IMR-90 (cell line): Measurements from ENCODE around the gene PES1. TPM values are rescaled to one million over a fixed set of nuclear protein-coding genes. Genes with fewer than 3 reads are reported as not detected.

ENCODE experiments used
- ATAC-seq: fragments of 200-7000 bp; cut with Tn5 transposase; 2 replicates; pipeline ENCODE4 v1.9.1; 2020; ENCODE audit warnings: low read depth, mild to moderate bottlenecking, moderate library complexity
- BruUV-seq: library from RNA; stranded (reverse); fragments of 400-500 nt; replicated peaks from 2 replicates; lab custom pipeline; 2021; lab: Mats Ljungman, UMichigan
- CTCF ChIA-PET: fragments of 300-600 bp; formaldehyde crosslinking; extraction: SDS; loops from one replicate; lab custom pipeline; 2021; ENCODE audit warnings: antibody characterized with exemption; lab: Yijun Ruan, JAX
- POLR2A ChIA-PET: fragments of 300-600 bp; sonication (Branson Sonifier 250); formaldehyde crosslinking; loops from one replicate; lab custom pipeline; 2022; ENCODE audit warnings: antibody characterized with exemption; ENCODE audit not compliant: unreplicated experiment; lab: Charles Lee
- DNase-seq: peaks from one replicate; pipeline ENCODE4 v3.0.0; 2013
- H2AFZ ChIP-seq: replicated peaks from 2 replicates; pipeline ENCODE3; 2013; ENCODE audit warnings: low read length, mild to moderate bottlenecking; ENCODE audit not compliant: poor library complexity
- H2AK5ac ChIP-seq: 2 replicates; pipeline ENCODE4 v1.6.1; 2013; ENCODE audit warnings: low read depth, low read length, inconsistent platforms
- H2AK9ac ChIP-seq: replicated peaks from 2 replicates; pipeline ENCODE3; 2013; ENCODE audit warnings: mild to moderate bottlenecking, low read depth, low read length, moderate library complexity; ENCODE audit not compliant: poor library complexity
- H2BK120ac ChIP-seq: 2 replicates; pipeline ENCODE4 v1.6.1; 2013; ENCODE audit warnings: low read depth, low read length, inconsistent platforms
- H2BK15ac ChIP-seq: 3 replicates; pipeline ENCODE4 v1.6.1; 2013; ENCODE audit warnings: low read depth, low read length, inconsistent platforms
- H2BK20ac ChIP-seq: 2 replicates; pipeline ENCODE4 v1.6.1; 2013; ENCODE audit warnings: low read depth, mild to moderate bottlenecking, inconsistent platforms, low read length, moderate library complexity
- H2BK5ac ChIP-seq: 2 replicates; pipeline ENCODE4 v1.6.1; 2013; ENCODE audit warnings: mild to moderate bottlenecking, low read depth, low read length, inconsistent platforms; ENCODE audit not compliant: poor library complexity, severe bottlenecking
- H3K14ac ChIP-seq: replicated peaks from 2 replicates; pipeline ENCODE4 v1.6.1; 2013; ENCODE audit warnings: low read depth, low read length, inconsistent platforms
- H3K18ac ChIP-seq: 2 replicates; pipeline ENCODE4 v1.6.1; 2013; ENCODE audit warnings: low read depth, low read length, control low read depth
- H3K23ac ChIP-seq: 2 replicates; pipeline ENCODE4 v1.6.1; 2013; ENCODE audit warnings: low read depth, low read length, inconsistent platforms
- H3K27ac ChIP-seq: 2 replicates; pipeline ENCODE4 v1.5.1; 2013; ENCODE audit warnings: mild to moderate bottlenecking, control low read depth, low read length; ENCODE audit not compliant: insufficient read depth
- H3K27me3 ChIP-seq: 2 replicates; pipeline ENCODE4 v1.6.1; 2013; ENCODE audit warnings: low read length; ENCODE audit not compliant: control insufficient read depth, insufficient read depth
- H3K36me3 ChIP-seq: 2 replicates; pipeline ENCODE4 v1.6.1; 2013; ENCODE audit warnings: low read length, mixed read lengths; ENCODE audit not compliant: control insufficient read depth, insufficient read depth
- H3K4ac ChIP-seq: 2 replicates; pipeline ENCODE4 v1.6.1; 2013; ENCODE audit warnings: low read depth, low read length, inconsistent platforms
- H3K4me1 ChIP-seq: 2 replicates; pipeline ENCODE4 v1.6.1; 2013; ENCODE audit warnings: low read length, mixed read lengths; ENCODE audit not compliant: control insufficient read depth, insufficient read depth
- H3K4me2 ChIP-seq: 2 replicates; pipeline ENCODE4 v1.6.1; 2013; ENCODE audit warnings: low read depth, mild to moderate bottlenecking, control low read depth, low read length, moderate library complexity
- H3K4me3 ChIP-seq: 2 replicates; pipeline ENCODE4 v1.5.1; 2013; ENCODE audit warnings: low read depth, mild to moderate bottlenecking, control low read depth, low read length, moderate library complexity; ENCODE audit not compliant: insufficient read depth
- H3K56ac ChIP-seq: 2 replicates; pipeline ENCODE4 v1.6.1; 2013; ENCODE audit warnings: low read length, inconsistent platforms; ENCODE audit not compliant: insufficient read depth; ENCODE audit errors: extremely low read depth
- H3K79me1 ChIP-seq, 2 experiments: 2 replicates each; pipeline ENCODE4 v1.6.1; 2013; ENCODE audit warnings: low read length in 2 of 2, inconsistent platforms in 1 of 2, low read depth in 1 of 2
- H3K9ac ChIP-seq: 2 replicates; pipeline ENCODE4 v1.6.1; 2013; ENCODE audit warnings: low read depth, low read length, control low read depth
- H3K9me1 ChIP-seq: 2 replicates; pipeline ENCODE4 v1.6.1; 2013; ENCODE audit warnings: low read length, inconsistent platforms; ENCODE audit not compliant: insufficient read depth
- H3K9me3 ChIP-seq: 2 replicates; pipeline ENCODE4 v1.6.1; 2013; ENCODE audit warnings: low read length; ENCODE audit not compliant: control insufficient read depth, insufficient read depth
- H4K20me1 ChIP-seq: 2 replicates; pipeline ENCODE4 v1.6.1; 2013; ENCODE audit warnings: low read length, inconsistent platforms; ENCODE audit not compliant: insufficient read depth
- H4K5ac ChIP-seq: 2 replicates; pipeline ENCODE4 v1.6.1; 2013; ENCODE audit warnings: mild to moderate bottlenecking, low read depth, low read length, control low read depth
- H4K8ac ChIP-seq, 2 experiments: 2 replicates each; pipeline ENCODE4 v1.6.1; 2013; ENCODE audit warnings: low read depth in 2 of 2, low read length in 2 of 2, control low read depth in 1 of 2, inconsistent platforms in 1 of 2
- H4K91ac ChIP-seq: 2 replicates; pipeline ENCODE4 v1.6.1; 2013; ENCODE audit warnings: low read depth, low read length, inconsistent platforms; ENCODE audit not compliant: insufficient read depth
- BHLHE40 ChIP-seq: fragments of 150-350 bp; IDR thresholded peaks from 2 replicates; pipeline ENCODE4 v1.6.1; 2016; ENCODE audit warnings: mild to moderate bottlenecking, low read depth, low read length
- CEBPB ChIP-seq: IDR thresholded peaks from 2 replicates; pipeline ENCODE4 v1.6.1; 2012; ENCODE audit warnings: low read depth, low read length, improper control_type of control experiment
- CTCF ChIP-seq: conservative IDR thresholded peaks from 2 replicates; pipeline ENCODE4 v1.5.1; 2012; ENCODE audit warnings: mild to moderate bottlenecking, low read depth, low read length, improper control_type of control experiment
- MAFK ChIP-seq: IDR thresholded peaks from 2 replicates; pipeline ENCODE4 v1.6.1; 2012; ENCODE audit warnings: low read depth, low read length, improper control_type of control experiment
- MXI1 ChIP-seq: IDR thresholded peaks from 2 replicates; pipeline ENCODE4 v1.6.1; 2012; ENCODE audit warnings: low read depth, mild to moderate bottlenecking, low read length, moderate library complexity, borderline replicate concordance
- RAD21 ChIP-seq: IDR thresholded peaks from 2 replicates; pipeline ENCODE4 v1.6.1; 2012; ENCODE audit warnings: low read length, improper control_type of control experiment
- RFX5 ChIP-seq: IDR thresholded peaks from 2 replicates; pipeline ENCODE4 v1.8.0; 2012; ENCODE audit warnings: low read depth, mild to moderate bottlenecking, low read length, moderate library complexity
- WGBS, 2 experiments: methylation state at CpG; one replicate each; pipeline versions ENCODE4 v1.1.5 to v1.1.7; 2013; ENCODE audit warnings: missing lambda C conversion rate in 2 of 2; ENCODE audit not compliant: insufficient read length in 1 of 2; ENCODE audit errors: extremely low coverage in 2 of 2; 5-methylcytosine and 5-hydroxymethylcytosine counted together
- dilution Hi-C: fragments of 300-500 bp; cut with HindIII; formaldehyde crosslinking; loops from one replicate; pipeline ENCODE4 v1.14.3; 2018; ENCODE audit warnings: low sequenced_read_pairs; ENCODE audit not compliant: unreplicated experiment
- in situ Hi-C: fragments of 300-500 bp; cut with MboI; formaldehyde crosslinking; loops from 3 replicates; pipeline ENCODE4 v1.14.3; 2019; ENCODE audit warnings: low sequenced_read_pairs, inconsistent platforms, mixed read lengths
- intact Hi-C: fragments of 100-400 bp; cut with micrococcal nuclease; formaldehyde crosslinking; loops from 2 replicates; pipeline ENCODE4 v1.10.0; 2022
- polyA plus RNA-seq, 3 experiments: library from polyadenylated mRNA; depleted of rRNA; stranded (reverse); fragments of >200 nt; gene quantifications; 2 replicates each; pipeline ENCODE4 v1.2.3, GENCODE V29; 2012; ENCODE audit warnings: low replicate concordance in 1 of 3
- total RNA-seq: library from RNA; depleted of rRNA; stranded (reverse); fragments of >200 nt; gene quantifications from 2 replicates; pipeline ENCODE4 v1.2.3, GENCODE V29; 2012
- TF ChIP-seq, protein P1 (sequence below): fragments of 150-350 bp; IDR thresholded peaks from 2 replicates; pipeline ENCODE4 v1.6.1; 2016; ENCODE audit warnings: low read depth, mild to moderate bottlenecking, low read length, moderate library complexity, borderline replicate concordance

PES1 gene
- total and polyA plus RNA-seq, 2 of the 4 experiments (the other 2 are of a cell fraction): 120 to 142 TPM

DNA sequence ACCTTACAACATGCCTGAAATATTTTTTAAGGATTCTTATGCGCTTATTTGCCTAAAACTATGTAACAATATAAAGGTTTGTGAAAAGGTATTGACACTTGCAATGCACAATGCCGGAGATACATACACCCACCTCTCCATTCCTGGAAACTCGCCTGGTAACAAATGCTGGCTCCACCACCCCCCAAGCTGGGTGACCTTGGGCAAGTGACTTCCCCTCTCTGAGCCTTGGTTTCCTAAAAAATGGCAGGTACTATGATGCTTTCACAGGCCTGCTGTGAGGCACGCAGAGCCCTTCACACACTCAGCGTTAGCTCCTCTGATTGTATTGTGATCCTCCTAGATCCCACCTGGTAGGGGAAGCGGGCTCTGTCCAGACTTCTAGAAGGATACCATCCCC, 19.5 kb downstream of the PES1 start:
- H4K5ac ChIP-seq: no peak overlapping the region
- no peak overlapping the region for H2AFZ ChIP-seq
- no peak overlapping the region for H2BK120ac ChIP-seq
- POLR2A ChIA-PET: no interaction called here
- no peak overlapping the region for H3K14ac ChIP-seq
- CTCF ChIA-PET: no interaction called here
- in situ Hi-C loops (no loop called here), intact Hi-C loops (no loop called here), dilution Hi-C loops (no loop called here)
- no peak overlapping the region for H3K4me3 ChIP-seq
- no TSS peak for BruUV-seq
- H3K9me1 ChIP-seq: peaks cover 7% of the 10 kb centered on the region; the same call in 1 of the 2 replicates
- no peak overlapping the region for H3K4ac ChIP-seq
- peaks cover 9% of the 10 kb centered on the region for H3K4me1 ChIP-seq
- H3K56ac ChIP-seq: no peak overlapping the region
- no peak for DNase-seq
- H4K8ac ChIP-seq: no peak overlapping the region
- no peaks in the 10 kb centered on the region for H3K9me3 ChIP-seq
- no peaks in the 10 kb centered on the region; the same call in 1 of the 2 replicates for H4K20me1 ChIP-seq
- ATAC-seq: no peak
- no peak overlapping the region for H3K23ac ChIP-seq
- H3K27ac ChIP-seq: no peak overlapping the region
- H4K91ac ChIP-seq: no peak overlapping the region
- H3K9ac ChIP-seq: no peak overlapping the region
- no peak overlapping the region for H2BK20ac ChIP-seq
- H3K4me2 ChIP-seq: no peak overlapping the region
- H2BK15ac ChIP-seq: no peak overlapping the region
- peaks cover 17% of the 10 kb centered on the region for H3K36me3 ChIP-seq
- H2AK9ac ChIP-seq: no peak overlapping the region
- H3K79me1 ChIP-seq: no peaks in the 10 kb centered on the region
- TF ChIP-seq RFX5 (no peak), BHLHE40 (no peak), MAFK (no peak), CTCF (no peak), CEBPB (no peak), RAD21 (no peak), MXI1 (no peak)
- TF ChIP-seq, protein P1, sequence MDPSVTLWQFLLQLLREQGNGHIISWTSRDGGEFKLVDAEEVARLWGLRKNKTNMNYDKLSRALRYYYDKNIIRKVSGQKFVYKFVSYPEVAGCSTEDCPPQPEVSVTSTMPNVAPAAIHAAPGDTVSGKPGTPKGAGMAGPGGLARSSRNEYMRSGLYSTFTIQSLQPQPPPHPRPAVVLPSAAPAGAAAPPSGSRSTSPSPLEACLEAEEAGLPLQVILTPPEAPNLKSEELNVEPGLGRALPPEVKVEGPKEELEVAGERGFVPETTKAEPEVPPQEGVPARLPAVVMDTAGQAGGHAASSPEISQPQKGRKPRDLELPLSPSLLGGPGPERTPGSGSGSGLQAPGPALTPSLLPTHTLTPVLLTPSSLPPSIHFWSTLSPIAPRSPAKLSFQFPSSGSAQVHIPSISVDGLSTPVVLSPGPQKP: no peak
- no peak overlapping the region for H2AK5ac ChIP-seq
- no peak overlapping the region for H2BK5ac ChIP-seq
- H3K27me3 ChIP-seq: peaks cover 33% of the 10 kb centered on the region
- 80% methylated on average over 2 of the region's 6 CpGs; no CpG with 5 or more reads in 1 of the 2 experiments for WGBS, 2 experiments
- H3K18ac ChIP-seq: no peak overlapping the region
